BLaER1 (cell line): ENCODE results near the gene BMPR1A.

ENCODE experiments used
- H3K27ac ChIP-seq: shearing (Covaris generic); formaldehyde crosslinking; 2 replicates; pipeline ENCODE4 v1.8.1; 2022
- H3K27me3 ChIP-seq: shearing (Covaris generic); formaldehyde crosslinking; 2 replicates; pipeline ENCODE4 v1.8.1; 2022
- H3K36me3 ChIP-seq: shearing (Covaris generic); formaldehyde crosslinking; 2 replicates; pipeline ENCODE4 v1.8.1; 2022
- H3K4me1 ChIP-seq: shearing (Covaris generic); formaldehyde crosslinking; 2 replicates; pipeline ENCODE4 v1.8.1; 2022
- H3K4me2 ChIP-seq: shearing (Covaris generic); formaldehyde crosslinking; 2 replicates; pipeline ENCODE4 v1.8.1; 2022
- H3K4me3 ChIP-seq: shearing (Covaris generic); formaldehyde crosslinking; 2 replicates; pipeline ENCODE4 v1.8.1; 2022
- H3K9ac ChIP-seq: shearing (Covaris generic); formaldehyde crosslinking; 2 replicates; pipeline ENCODE4 v1.8.1; 2022
- H3K9me3 ChIP-seq: shearing (Covaris generic); formaldehyde crosslinking; 2 replicates; pipeline ENCODE4 v1.8.1; 2022
- H4K20me1 ChIP-seq: shearing (Covaris generic); formaldehyde crosslinking; 2 replicates; pipeline ENCODE4 v1.8.1; 2022
- Cebpa-rat ChIP-seq: shearing (Covaris generic); IDR thresholded peaks from 2 replicates; pipeline ENCODE4 v1.8.1; 2022

Gene BMPR1A

DNA sequence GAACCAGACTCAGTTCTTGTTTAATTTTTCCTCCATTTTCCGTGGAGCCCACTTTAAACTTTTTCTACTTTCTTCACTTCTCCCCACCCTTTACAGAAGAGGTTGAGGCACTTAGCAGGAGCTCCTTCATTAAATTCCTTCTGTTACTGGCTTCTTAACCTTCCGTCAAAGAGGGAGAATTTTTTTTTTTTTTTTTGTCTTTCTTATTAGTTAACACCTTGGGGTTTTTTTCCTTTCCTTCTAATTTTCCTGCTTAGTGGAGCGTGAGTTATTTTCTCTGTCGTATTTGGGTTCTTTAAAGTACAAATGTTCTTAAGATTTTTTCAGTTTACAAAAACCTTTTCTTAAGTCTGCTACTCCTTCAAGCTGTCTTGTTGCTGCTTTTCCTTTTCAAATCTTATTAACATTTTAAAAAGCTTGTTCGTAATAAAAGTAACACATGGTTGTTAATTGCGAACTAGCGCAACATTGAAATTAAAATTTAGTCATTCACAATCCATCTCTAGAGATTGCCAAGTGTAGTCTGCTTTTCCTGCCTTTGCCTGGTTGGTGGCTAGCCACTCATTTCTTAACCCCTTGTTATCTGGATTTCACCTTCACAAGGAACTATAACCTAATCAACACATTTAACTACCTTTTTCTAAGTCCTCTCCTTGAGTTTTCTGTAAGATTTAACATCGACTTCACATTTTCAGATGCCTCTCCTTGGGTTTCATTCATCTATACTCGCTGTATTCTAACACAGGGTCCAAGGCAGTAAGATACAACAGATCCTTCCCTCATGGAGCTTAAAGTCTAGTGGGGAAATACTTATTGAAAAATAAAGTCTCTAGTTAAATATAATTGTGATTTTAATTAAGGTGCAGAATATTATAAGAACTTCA, 2.0 kb downstream of the BMPR1A start:
- Histone ChIP-seq H3K9ac (no peak overlapping the region), H3K4me1 (peaks cover 17% of the 10 kb centered on the region), H3K4me3 (no peak overlapping the region), H3K4me2 (no peak overlapping the region), H4K20me1 (peaks cover 64% of the 10 kb centered on the region), H3K27ac (no peak overlapping the region), H3K36me3 (no peaks in the 10 kb centered on the region), H3K9me3 (no peaks in the 10 kb centered on the region), H3K27me3 (peaks cover 72% of the 10 kb centered on the region)
- no peak for TF ChIP-seq Cebpa-rat

- Histone ChIP-seq H3K27me3 (peaks cover 65% of the 10 kb centered on the region), H3K4me1 (peaks cover 17% of the 10 kb centered on the region), H4K20me1 (peaks cover 56% of the 10 kb centered on the region), H3K4me3 (no peak overlapping the region), H3K27ac (no peak overlapping the region), H3K9ac (no peak overlapping the region), H3K36me3 (no peaks in the 10 kb centered on the region), H3K9me3 (no peaks in the 10 kb centered on the region), H3K4me2 (no peak overlapping the region)
- no peak for TF ChIP-seq Cebpa-rat
These were observed 2.8 kb downstream of the BMPR1A start for GRCh38 chr10:86759073-86759672.

- Histone ChIP-seq H3K4me3 (no peak overlapping the region), H4K20me1 (peaks cover 20% of the 10 kb centered on the region), H3K4me2 (no peak overlapping the region), H3K9me3 (no peaks in the 10 kb centered on the region), H3K27ac (no peak overlapping the region), H3K9ac (no peak overlapping the region), H3K4me1 (no peaks in the 10 kb centered on the region), H3K27me3 (peaks cover 23% of the 10 kb centered on the region), H3K36me3 (no peaks in the 10 kb centered on the region)
- TF ChIP-seq Cebpa-rat, result no peak
These were observed 7.0 kb downstream of the BMPR1A start for GRCh38 chr10:86763404-86763803.

DNA sequence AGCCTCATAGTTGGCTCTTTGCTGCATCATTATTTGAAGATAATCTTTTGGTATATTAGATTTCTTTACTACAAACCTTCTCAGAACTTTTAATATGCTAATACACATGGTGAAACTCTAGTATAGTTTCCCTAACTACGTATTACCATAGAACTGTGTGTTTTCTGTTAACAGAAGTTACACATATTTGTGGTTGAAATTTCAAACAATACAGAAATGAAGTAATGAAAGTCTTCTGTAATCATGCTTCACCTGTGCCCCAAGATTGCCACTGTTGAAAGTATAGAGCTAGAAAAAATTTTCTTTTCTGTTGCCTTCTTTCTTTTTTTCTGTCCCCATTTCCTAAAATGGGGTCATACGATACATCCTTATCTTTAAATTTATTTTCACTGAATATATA, 9.1 kb downstream of the BMPR1A start:
- Histone ChIP-seq H3K36me3 (no peaks in the 10 kb centered on the region), H3K4me2 (no peak overlapping the region), H3K9ac (no peak overlapping the region), H3K27ac (no peak overlapping the region), H4K20me1 (0 out of 2 replicates have a peak, but pooled peaks cover 3% of the 10 kb centered on the region), H3K4me1 (no peaks in the 10 kb centered on the region), H3K9me3 (no peaks in the 10 kb centered on the region), H3K4me3 (no peak overlapping the region), H3K27me3 (peaks cover 2% of the 10 kb centered on the region; the same call in 1 of the 2 replicates)
- TF ChIP-seq Cebpa-rat, result no peak

DNA sequence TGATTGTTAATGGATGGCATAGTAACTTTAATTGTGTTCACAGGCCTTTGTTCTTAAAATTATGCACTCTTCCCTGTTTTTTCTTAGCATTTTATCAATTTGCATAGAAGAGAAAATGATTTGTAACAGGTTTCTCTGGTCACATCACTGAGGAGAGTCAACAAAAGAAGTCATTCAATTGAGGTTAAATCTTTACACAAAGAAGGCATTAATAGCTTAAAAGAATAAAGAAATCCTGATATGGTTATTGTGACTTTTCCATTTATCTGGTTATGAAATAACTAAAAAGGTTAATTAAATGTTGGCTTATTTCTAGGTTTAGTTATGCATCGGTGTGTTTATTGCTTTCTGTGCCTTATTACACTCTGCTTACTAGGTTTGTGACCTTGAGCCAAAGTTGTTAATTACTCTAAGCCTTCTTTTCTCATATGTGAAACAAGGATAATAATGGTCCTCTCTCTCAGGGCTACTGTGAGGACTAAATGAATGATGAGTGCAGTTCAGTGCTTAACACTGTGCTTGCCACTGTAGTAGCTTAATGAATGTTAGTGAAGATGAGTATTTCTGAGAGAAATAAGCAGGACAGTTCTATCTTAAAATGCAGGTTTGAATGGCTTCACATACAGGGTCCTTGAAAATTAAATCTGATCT, 12.1 kb downstream of the BMPR1A start:
- H3K9ac ChIP-seq, result no peak overlapping the region
- no peak overlapping the region for H3K4me2 ChIP-seq
- H3K4me1 ChIP-seq, result no peaks in the 10 kb centered on the region
- no peaks in the 10 kb centered on the region for H4K20me1 ChIP-seq
- H3K9me3 ChIP-seq, result no peaks in the 10 kb centered on the region
- no peaks in the 10 kb centered on the region for H3K27me3 ChIP-seq
- H3K27ac ChIP-seq, result no peak overlapping the region
- H3K36me3 ChIP-seq, result no peaks in the 10 kb centered on the region
- no peak overlapping the region for H3K4me3 ChIP-seq
- no peak for TF ChIP-seq Cebpa-rat

GRCh38 chr10:86769991-86770390, 13.6 kb downstream of the BMPR1A start:
- Histone ChIP-seq H3K4me1 (no peaks in the 10 kb centered on the region), H3K27me3 (no peaks in the 10 kb centered on the region), H3K9ac (no peak overlapping the region), H3K27ac (no peak overlapping the region), H4K20me1 (no peaks in the 10 kb centered on the region), H3K4me2 (no peak overlapping the region), H3K36me3 (no peaks in the 10 kb centered on the region), H3K4me3 (no peak overlapping the region), H3K9me3 (no peaks in the 10 kb centered on the region)
- TF ChIP-seq Cebpa-rat, result no peak

DNA sequence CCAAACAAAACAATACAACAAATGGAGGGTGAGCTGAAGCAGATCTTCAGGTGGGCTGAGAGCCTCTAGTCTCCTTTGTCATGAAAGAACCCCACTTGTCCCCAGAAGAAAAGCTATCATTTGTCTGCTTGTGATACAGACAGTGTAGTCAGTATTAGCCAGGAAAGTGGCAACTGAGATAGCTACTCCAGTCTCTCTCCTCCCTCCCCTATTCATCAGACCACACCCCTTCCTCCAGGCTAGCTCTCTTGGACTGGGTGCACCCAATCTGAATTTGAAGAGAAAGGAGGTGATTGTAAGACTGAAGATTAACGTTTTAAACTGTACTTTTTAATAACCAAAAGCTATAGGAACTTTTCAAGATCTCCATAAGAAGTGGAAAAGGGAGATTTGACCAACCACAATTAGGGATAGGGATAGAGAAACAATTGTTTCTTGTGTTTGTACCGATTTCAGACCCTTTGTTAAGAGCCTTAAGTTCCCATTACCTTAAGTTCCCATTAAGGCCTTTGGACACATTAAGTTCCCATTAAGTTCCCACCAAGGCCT, 14.1 kb downstream of the BMPR1A start:
- H3K27me3 ChIP-seq, result no peaks in the 10 kb centered on the region
- H3K4me2 ChIP-seq, result no peak overlapping the region
- H3K9me3 ChIP-seq, result no peaks in the 10 kb centered on the region
- no peak overlapping the region for H3K4me3 ChIP-seq
- H3K36me3 ChIP-seq, result no peaks in the 10 kb centered on the region
- H3K9ac ChIP-seq, result no peak overlapping the region
- no peak overlapping the region for H3K27ac ChIP-seq
- TF ChIP-seq Cebpa-rat, result no peak
- no peaks in the 10 kb centered on the region for H4K20me1 ChIP-seq
- no peaks in the 10 kb centered on the region for H3K4me1 ChIP-seq

- H3K27me3 ChIP-seq, result no peaks in the 10 kb centered on the region
- no peaks in the 10 kb centered on the region for H3K9me3 ChIP-seq
- no peak overlapping the region for H3K4me3 ChIP-seq
- no peak overlapping the region for H3K27ac ChIP-seq
- TF ChIP-seq Cebpa-rat, result no peak
- no peaks in the 10 kb centered on the region for H3K36me3 ChIP-seq
- no peak overlapping the region for H3K4me2 ChIP-seq
- H3K4me1 ChIP-seq, result no peaks in the 10 kb centered on the region
- H4K20me1 ChIP-seq, result no peaks in the 10 kb centered on the region
- H3K9ac ChIP-seq, result no peak overlapping the region
These were observed 17.1 kb downstream of the BMPR1A start for GRCh38 chr10:86773498-86773897.

GRCh38 chr10:86775056-86775869, 18.8 kb downstream of the BMPR1A start:
- 0 out of 2 replicates have a peak, but pooled peaks cover 5% of the 10 kb centered on the region for H3K4me1 ChIP-seq
- H3K27ac ChIP-seq, result no peak overlapping the region
- no peak overlapping the region for H3K4me2 ChIP-seq

More at GRCh38 chr10:86775056-86775869, 18.8 kb downstream of the BMPR1A start:
- H3K9me3 ChIP-seq, result no peaks in the 10 kb centered on the region
- H3K27me3 ChIP-seq, result no peaks in the 10 kb centered on the region
- H3K9ac ChIP-seq, result no peak overlapping the region
- H4K20me1 ChIP-seq, result no peaks in the 10 kb centered on the region
- TF ChIP-seq Cebpa-rat, result no peak
- H3K4me3 ChIP-seq, result no peak overlapping the region
- H3K36me3 ChIP-seq, result no peaks in the 10 kb centered on the region
